ENCODE data around the gene PRKAG2.
"Not testable (repeated sequence)": the region's sequence is repeated elsewhere in the genome, so short reads cannot be mapped to it uniquely, and the experiment has no call there.

The PRKAG2 gene

DNA sequence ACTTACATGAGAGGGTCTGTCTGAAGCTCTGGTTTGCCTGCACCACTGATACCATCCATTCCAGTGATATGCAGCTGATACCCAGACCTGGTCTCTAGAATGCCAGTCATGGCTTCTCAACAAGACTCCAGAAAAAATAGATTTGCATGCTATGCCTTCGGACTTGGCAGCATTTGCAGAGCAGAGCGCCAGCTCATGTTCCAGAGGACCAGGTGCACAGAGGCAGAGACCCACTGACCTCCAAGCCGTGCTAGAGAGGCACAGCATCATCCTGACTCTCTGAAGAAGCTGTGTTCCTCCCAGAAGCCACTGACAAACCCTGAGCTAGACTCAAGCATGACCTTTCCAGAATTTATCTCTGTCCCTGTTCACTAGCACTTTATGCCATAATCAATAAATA, 6.9 kb upstream of the PRKAG2 start:
- DNase-seq = no peak

DNA sequence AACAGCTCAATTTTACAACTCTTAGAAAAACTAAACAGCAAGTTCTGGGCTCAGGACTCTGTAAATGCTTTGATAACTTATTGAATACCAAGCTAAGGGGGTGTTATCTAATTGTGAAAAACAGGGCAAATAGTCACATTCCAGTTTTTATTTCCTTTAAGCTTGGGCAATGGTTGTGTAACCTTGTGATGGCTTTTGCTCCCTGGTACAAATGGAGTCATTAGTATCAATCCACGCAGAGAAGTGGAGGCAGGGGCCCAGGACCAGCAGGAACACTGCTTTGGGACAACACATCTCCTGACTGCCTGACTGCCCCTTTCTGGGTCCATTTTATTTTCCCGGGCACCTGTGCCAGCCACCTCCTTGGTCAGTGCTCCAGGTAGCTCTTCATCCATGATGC, 5.8 kb upstream of the PRKAG2 start:
- DNase-seq = no peak

- no peak for DNase-seq
Observed at GRCh38 chr7:151880688-151881087, 3.8 kb upstream of the PRKAG2 start.

- no peak for DNase-seq
Observed at GRCh38 chr7:151877911-151878835, 1.3 kb upstream of the PRKAG2 start.

DNA sequence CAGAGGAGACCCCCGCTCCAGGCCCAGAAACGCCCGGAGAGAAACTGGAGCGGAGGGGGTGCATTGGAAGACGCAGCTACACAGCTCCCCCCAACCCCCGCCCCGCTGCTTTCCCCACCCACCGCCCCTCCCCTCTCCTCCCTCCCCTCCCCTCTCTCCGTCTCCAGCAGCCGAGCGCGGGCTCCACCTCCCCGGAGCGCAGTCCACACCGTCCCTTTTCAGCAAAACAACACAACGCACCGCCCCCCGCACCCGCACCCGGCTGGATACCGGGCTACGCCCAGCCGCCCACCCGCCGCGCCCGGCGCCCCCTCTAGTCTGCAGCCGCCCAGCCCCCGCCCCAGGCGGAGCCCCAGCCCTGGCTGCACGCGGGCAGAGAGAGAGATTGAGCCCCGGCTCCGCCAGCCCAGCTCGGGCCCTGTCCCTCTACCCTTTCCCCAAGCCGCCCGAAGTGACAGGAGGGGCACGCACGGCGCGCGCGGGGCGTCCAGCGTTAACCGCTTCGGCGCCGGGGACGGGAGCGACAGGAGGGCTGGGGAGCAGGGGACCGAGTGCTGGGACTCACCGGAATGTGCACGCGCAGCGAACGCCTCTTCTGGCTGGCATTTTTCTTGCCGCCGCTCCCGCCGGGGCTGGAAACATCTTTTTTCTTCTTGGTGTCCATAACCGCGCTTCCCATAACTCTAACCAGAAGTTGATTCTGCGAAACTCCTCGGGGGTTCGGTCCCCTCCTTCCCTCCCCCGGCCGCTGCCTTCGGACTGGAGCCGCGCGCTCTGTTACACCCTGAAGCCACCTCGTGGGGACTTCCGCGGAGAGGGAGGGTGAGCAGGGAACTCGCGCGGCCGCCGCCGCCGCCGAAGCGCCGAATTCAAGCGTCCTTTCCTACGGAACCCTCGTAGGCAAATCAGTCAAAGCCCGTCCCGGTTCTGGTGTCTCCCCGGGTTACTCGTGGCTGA, 695 bp downstream of the PRKAG2 start:
- DNase-seq = peak; percentile 76

GRCh38 chr7:151874479-151874878, 2.4 kb downstream of the PRKAG2 start:
- not testable (repeated sequence) for DNase-seq

DNA sequence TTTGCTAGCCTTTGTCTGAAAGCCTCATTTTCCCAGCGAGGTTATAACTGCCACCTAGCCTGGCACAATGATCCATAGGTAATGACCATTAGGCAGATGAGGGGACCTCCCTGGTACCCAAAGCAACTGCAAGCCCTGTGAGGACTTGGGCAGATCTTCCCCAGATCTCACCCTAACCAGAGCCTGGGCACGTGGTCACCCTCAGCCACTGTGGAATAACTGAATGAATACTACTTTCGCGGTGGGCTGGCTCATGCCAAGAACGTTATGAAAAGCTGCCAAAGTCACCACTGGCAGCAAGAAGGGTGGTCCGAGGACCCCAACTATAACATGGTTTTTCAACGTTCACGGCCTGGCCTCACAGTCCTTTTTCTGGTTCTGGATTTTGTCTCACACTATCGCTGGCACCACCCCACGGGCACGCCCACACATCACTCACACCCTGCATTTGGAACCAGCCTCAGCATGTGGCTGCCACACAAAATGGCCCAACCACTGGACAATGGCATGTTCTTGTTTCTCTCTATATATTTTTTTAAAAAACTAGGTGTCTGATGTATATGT, 3.4 kb downstream of the PRKAG2 start:
- no peak for DNase-seq

- DNase-seq = no peak
Observed at GRCh38 chr7:151872531-151873401, 4.1 kb downstream of the PRKAG2 start.

- peak; percentile 59 for DNase-seq
Observed at GRCh38 chr7:151871904-151872303, 5.0 kb downstream of the PRKAG2 start.

DNA sequence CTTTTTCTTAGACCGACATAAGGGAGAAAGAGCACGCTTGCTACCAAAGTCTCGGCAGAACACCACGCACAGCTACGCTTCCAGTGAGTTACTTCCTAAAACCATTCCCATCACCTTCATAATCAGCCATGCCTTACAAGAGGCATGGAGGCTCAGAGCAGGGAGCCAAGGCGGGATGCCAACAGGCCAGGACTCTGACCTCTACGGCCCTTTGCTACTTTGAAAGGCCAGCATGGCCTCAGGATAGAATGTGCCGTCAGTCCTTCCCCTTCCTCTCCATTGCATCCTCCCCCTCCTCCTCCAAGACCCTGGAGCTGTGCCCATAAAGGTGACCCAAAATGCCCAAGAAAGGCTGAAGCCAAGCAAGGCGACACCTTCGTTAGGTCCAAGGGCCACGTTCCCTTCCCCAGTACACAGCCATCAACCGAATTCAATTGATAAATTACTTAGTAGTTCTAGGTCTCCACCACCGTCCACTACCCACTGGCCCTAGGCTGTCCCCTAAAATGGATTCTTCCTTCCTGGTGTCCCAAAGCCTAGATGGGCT, 5.7 kb downstream of the PRKAG2 start:
- DNase-seq = no peak

DNA sequence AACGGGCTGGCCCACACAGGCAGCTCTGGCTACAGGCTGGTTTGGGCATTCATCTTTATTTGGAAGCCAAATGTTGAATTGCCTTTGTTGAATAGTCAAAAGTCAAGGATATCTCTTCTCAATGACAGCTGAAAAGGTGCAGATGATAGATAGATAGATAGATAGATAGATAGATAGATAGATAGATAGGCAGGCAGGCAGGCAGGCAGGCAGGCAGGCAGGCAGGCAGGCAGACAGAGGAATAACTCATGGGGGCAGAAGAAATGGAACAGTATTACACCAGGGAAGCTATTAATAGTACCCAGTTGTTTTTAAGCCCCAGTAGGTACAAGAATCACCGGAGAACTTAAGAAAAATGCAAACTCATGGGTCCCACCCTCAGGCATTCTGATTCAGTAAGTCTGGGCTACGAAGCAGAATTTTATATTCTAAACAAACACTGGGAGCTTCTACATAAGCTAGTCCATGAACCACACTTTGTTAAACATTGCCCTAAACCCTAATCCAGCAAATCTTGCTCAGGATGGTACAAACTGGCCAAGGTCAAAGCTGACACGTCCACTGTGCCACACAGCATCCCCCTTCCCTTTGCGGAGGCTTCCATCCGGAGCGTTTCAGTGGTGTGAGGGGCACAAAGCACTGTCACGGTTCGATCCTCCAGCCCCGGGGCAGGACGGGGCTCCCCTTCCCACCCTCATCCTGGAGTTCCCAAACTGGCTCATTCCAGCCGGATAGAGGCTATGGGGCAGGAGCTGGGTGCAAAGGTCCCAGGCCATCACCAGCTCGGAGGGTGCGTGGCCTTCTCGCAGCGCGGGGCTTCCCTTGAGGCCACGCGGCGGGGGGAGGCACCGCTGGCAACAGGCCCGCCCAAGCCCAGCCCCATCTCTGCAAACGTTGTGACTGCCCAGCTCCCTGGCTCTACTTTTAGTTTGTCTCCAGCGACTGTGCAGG, 6.7 kb downstream of the PRKAG2 start:
- no peak for DNase-seq

DNA sequence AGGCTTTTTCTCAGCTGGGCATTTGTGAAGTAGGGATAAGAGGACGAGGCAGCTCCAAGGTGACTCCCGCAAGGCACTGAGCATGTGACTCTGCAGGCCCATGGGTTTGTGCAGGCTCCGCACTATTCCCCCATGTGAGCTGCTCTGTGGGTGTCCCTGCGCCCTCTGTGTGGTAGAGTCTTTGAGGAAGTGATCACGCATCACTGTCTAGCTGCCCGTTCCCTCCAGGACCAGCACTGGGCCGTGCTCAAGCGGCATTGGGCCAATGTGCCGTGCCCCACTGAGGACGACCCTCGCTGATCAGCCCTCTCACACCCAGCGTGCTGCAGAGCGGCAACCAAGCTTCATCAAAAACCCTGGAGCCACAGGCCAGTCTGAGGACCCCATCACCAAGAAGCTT, 7.5 kb downstream of the PRKAG2 start:
- peak; percentile 38 for DNase-seq

GRCh38 chr7:151869109-151869428, 7.8 kb downstream of the PRKAG2 start:
- DNase-seq = no peak

DNA sequence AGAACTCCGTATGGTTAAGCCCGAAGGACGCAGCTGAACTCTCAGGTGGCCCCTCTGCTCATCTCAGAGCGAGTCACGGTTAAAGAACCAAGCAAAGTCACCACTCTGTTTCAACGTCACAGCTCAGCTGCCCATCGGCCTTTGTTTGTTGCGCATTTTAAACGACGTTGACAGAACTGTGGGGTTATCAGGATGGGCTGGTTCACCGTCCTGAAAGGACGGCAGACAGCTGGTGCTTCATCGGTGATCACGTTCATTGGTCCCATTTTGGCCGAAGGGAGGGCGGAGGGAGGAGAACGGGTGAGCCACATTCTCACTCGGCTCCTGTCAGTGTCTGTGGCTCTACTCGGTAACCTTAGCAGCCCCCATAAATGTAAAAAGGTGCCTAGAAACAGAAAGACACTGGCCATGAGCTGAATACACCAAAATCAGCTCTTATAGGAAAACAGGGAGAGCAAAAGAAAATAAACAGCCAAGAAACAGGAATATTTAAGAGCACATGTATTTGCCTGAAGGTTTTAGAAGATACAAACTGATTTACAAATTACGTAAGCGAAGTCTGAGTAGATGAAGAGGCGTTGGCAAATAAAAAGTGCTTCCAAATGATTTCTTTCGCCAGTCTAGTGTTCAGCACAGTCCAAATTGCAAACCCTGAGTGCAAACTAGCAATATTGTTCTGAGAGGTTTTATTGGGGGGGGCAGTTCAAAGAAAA, 8.4 kb downstream of the PRKAG2 start:
- DNase-seq = no peak

- no peak for DNase-seq
Observed at GRCh38 chr7:151867912-151868311, 9.0 kb downstream of the PRKAG2 start.

DNA sequence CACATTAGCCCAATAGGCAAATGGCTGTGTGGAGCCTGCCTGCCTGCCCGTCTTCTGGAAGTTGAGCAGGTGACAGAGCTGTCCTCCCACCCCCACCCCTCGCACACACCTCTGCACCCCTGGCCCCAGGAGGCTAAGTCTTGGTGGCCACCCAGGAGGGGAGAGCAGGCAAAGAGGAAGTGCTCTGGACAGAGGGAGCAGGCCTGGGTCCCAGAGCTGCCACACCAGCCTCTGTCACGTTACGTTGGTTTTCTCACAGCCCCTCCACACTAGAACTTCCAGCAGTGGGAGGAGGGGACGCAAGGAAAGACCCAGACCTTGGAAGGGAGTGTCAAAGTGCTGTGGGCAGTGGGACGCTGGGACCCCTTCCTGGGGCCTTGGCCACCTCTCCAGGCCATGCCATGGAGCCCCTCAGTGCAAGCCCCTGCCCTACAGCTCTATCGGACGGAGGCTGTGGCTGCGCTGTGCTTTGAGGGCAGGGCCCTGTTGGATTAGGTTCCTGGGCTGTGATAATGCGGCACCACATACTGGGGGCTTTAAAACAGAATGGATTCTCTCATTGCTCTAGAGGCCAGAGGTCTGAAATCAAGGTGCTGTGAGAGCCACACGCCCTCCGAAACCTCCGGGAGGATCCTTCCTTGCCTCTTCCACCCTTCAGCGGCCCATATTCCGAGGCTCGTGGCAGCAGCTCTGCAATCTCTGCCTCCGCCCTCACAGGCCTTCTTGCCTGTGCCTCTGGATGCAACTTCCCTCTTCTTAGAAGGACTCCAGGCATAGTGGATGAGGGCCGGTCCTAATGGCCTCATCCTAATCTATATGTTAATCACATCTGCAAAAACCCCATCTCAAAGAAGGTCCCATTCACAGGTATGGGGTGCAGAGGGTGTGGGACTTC, 9.9 kb downstream of the PRKAG2 start:
- DNase-seq = no peak

- DNase-seq = no peak
Observed at GRCh38 chr7:151866028-151866427, 10.9 kb downstream of the PRKAG2 start.

DNA sequence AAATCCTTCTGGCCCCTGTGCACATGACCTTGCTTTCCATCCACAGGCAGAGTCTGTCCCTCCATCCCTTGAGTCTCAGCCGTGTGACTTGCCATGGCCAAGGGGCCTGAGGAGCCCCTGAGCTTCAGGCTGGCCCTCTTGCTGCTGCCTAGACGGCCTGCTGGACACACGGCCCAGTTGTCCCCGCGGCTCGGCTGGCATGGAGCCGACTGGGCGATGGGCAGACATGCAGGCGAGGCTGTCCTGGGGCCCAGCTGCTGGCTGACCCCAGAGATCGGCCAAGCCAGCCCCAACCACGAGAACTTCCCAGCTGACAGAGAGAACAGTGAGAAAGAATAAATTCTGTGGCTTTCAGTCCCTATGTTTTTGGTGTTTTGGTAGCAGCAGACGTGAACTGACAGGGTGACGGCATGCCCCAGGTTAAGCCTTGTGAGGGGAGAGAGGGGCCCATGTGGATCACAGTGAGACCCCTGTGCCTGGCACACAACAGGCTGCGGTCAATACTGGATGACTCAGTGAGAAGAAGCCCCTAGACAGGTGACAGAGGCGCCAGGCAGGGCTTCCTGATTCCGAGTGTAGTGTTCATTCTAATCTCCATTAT, 11.7 kb downstream of the PRKAG2 start:
- DNase-seq = no peak

DNA sequence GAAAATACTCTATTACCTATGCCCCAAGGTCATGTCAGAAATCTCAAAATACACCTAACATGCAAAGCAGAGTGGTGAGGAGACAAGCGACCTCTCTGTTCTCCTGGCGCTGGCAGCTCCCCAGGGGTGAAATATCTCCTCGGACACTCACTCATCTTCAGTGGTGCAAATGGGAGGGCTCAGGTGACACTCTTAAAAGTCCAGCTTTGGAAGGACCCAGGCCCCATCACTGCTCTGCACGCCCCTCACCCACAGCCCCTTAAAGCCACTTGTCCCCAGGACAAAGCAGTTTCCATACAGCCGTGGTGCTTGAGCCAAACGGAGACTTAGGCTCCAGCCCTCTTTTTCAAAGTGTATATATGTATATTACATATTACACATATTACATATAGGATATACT, 12.4 kb downstream of the PRKAG2 start:
- no peak for DNase-seq

Measured in suppressor macrophage treated with lipopolysaccharide for 4 hours (primary cell).